ENCODE data around the gene KAT5.
"Not testable (repeated sequence)": the region's sequence is repeated elsewhere in the genome, so short reads cannot be mapped to it uniquely, and the experiment has no call there.

Gene KAT5

GRCh38 chr11:65745049-65745448, 33.0 kb downstream of the KAT5 start:
- DNase-seq = no peak

- DNase-seq = not testable (repeated sequence)
Measured at GRCh38 chr11:65762169-65762568, 50.1 kb downstream of the KAT5 start.

- DNase-seq = not testable (repeated sequence)
Measured at GRCh38 chr11:65762816-65763215, 50.8 kb downstream of the KAT5 start.

- no peak for DNase-seq
Measured at GRCh38 chr11:65764434-65764833, 52.4 kb downstream of the KAT5 start.

GRCh38 chr11:65766535-65766934, 54.5 kb downstream of the KAT5 start:
- no peak for DNase-seq

GRCh38 chr11:65767406-65767805, 55.4 kb downstream of the KAT5 start:
- DNase-seq = no peak

- not testable (repeated sequence) for DNase-seq
Measured at GRCh38 chr11:65767806-65768205, 55.8 kb downstream of the KAT5 start.

Measured in DMS79 treated with DMSO at 0.1 percent for 48 hours (cell line).